Measurements from ENCODE around the gene FGGY.

FGGY gene

GRCh38 chr1:59514061-59514909, 217.4 kb downstream of the FGGY start:
- ChIA-PET CTCF (no interaction called here), POLR2A (no interaction called here)

GRCh38 chr1:59516881-59517280, 220.0 kb downstream of the FGGY start:
- no peak for TF ChIP-seq CTCF (IDR thresholded peaks at IDR 0.05; ENCODE audit: control extremely low read depth, extremely low read depth, low read depth, missing control alignments)
- POLR2A ChIA-PET, result no interaction called here
- DNase-seq (ENCODE audit: extremely low spot score), result no peak
- CTCF ChIA-PET, result no interaction called here

More at GRCh38 chr1:59514061-59514909, 217.4 kb downstream of the FGGY start:
- DNase-seq (ENCODE audit: extremely low spot score), result no peak
- no peak for TF ChIP-seq CTCF (IDR thresholded peaks at IDR 0.05; ENCODE audit: control extremely low read depth, extremely low read depth, low read depth, missing control alignments)

- CTCF ChIA-PET, result no interaction called here
- DNase-seq (ENCODE audit: extremely low spot score), result no peak
- POLR2A ChIA-PET, result no interaction called here
- TF ChIP-seq CTCF (IDR thresholded peaks at IDR 0.05; ENCODE audit: control extremely low read depth, extremely low read depth, low read depth, missing control alignments), result no peak
Measured at GRCh38 chr1:59520194-59520593, 223.3 kb downstream of the FGGY start.

GRCh38 chr1:59520827-59521418, 224.0 kb downstream of the FGGY start:
- no peak for TF ChIP-seq CTCF (IDR thresholded peaks at IDR 0.05; ENCODE audit: control extremely low read depth, extremely low read depth, low read depth, missing control alignments)
- DNase-seq (ENCODE audit: extremely low spot score), result no peak
- POLR2A ChIA-PET, result no interaction called here
- CTCF ChIA-PET, result interaction anchor here (1.6 kb wide), 1 partner anchor 10 kb away, joined by 5 read pairs; no protein-coding TSS in a partner anchor

GRCh38 chr1:59521456-59521855, 224.6 kb downstream of the FGGY start:
- TF ChIP-seq CTCF (IDR thresholded peaks at IDR 0.05; ENCODE audit: control extremely low read depth, extremely low read depth, low read depth, missing control alignments), result no peak
- ChIA-PET POLR2A (no interaction called here), CTCF (interaction anchor here (1.6 kb wide), 1 partner anchor 9 kb away, joined by 5 read pairs; no protein-coding TSS in a partner anchor)
- DNase-seq (ENCODE audit: extremely low spot score), result no peak

- ChIA-PET CTCF (interaction anchor here (1.2 kb wide), 1 partner anchor 33 kb away, joined by 3 read pairs; no protein-coding TSS in a partner anchor), POLR2A (no interaction called here)
- DNase-seq (ENCODE audit: extremely low spot score), result no peak
- no peak for TF ChIP-seq CTCF (IDR thresholded peaks at IDR 0.05; ENCODE audit: control extremely low read depth, extremely low read depth, low read depth, missing control alignments)
Measured at GRCh38 chr1:59522925-59523505, 226.1 kb downstream of the FGGY start.
